GM12801 (cell line): ENCODE results near the gene SBK1.

Source experiments
- CTCF ChIP-seq: IDR thresholded peaks from one replicate; pipeline ENCODE4 v1.5.1; 2011; ENCODE audit warnings: control low read depth; ENCODE audit not compliant: insufficient read length; ENCODE audit errors: extremely low read depth

The SBK1 gene

DNA sequence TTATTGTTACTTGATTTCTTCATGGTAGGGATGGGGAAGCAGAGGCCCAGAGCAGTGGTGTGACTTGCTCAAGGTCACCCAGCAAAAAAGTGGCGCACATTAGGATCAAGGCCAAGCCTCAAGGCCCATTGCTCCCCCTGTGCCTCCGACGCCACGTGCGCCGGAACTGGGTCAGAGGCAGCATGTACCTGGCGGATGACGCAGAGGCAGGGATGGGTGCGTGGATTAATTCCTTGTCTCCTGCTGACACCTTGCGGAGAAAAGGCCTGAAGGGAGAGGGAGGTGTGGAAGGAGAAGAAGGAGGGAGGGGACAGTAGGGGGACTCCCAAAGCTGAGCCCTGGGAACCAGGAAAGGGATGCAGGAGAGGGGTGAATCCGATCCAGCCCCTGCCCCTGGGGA is 18.5 kb downstream of the SBK1 start:
- no peak for TF ChIP-seq CTCF

- no peak for TF ChIP-seq CTCF
These were observed 19.1 kb downstream of the SBK1 start for GRCh38 chr16:28311413-28311812.

GRCh38 chr16:28311913-28312312 is 19.6 kb downstream of the SBK1 start:
- TF ChIP-seq CTCF: no peak

DNA sequence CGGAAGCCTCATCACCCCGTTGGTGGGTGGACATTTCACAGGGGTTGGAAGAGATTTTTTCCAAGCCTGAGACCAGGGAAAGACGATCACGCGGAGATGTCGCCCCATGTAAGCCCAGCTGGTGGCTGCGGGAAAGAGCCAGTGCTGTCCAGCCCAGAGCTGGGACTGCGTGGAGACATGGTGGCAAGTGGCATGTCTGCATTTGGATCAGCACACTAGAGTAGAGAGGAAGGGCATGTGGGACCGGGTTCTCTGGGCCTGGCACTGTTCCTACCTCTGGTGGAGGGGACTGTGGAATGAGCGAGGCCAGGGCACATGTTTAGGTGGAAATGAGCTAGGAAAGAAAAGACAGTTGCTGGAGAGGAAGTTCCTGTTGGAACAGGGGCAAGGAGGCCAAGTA is 20.0 kb downstream of the SBK1 start:
- no peak for TF ChIP-seq CTCF

- no peak for TF ChIP-seq CTCF
These were observed 21.3 kb downstream of the SBK1 start for GRCh38 chr16:28313587-28313986.

DNA sequence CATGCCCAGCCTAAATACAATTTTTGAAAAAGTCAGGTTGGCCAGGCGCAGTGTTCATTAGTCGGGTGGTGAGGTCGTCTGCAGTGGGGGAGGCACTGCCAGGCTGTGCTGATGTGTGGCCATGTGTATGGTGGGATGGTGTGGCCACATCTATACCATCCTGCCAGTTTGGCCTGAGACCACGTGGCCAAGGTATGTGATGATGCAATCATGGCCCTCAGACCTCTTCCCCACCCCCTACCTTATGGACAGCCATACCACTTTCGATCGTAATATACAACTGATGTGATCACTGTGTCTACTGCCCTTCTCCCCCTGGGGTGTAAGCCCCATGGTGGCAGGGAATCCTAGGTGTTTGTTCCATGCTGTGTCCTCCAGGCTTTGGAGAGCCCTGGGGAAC is 23.7 kb downstream of the SBK1 start:
- TF ChIP-seq CTCF: no peak

DNA sequence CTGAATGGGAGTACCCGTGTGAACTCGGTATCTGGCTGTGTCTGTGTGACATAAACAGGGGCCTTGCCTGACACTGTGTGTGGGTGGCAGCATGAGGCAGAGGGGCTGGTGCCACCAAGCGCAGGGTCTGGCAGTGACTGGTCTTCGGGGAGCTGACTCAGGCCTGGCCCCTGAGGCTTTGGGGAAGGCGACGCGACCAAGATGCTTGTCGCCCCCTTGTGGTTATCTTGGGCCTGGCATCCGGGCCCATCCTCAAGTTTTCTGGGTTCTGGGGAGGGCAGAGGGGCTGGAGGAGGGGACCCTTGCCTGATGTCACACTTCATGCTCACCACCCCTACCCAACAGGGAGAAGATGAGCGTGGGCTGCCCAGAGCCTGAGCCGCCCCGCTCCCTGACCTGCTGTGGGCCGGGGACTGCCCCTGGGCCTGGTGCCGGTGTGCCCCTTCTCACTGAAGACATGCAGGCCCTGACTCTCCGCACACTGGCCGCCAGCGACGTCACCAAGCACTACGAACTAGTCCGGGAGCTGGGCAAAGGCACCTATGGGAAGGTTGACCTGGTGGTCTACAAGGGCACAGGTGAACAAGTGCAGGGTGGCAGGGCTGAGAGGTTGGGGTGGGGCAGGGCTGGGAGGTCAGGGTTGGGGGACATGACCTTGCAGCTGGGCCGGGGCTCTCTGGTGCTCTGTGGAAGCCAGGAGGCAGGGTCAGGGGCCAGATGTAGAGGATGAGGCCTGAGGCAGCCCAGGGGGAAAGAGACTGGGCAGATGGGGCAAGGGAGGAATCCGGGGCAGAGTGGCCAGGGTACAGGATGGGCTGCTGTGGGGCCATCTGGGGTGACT is 24.9 kb downstream of the SBK1 start:
- TF ChIP-seq CTCF: no peak
